GM23338 (cell line): ENCODE data around the gene TGM2. TPM values are rescaled to one million over a fixed set of nuclear protein-coding genes. Genes with fewer than 3 reads are reported as not detected.

Experiments used
- ATAC-seq: fragments of 200-7000 bp; cut with Tn5 transposase; 3 replicates; pipeline ENCODE4 v1.9.1; 2020
- DNase-seq: peaks from one replicate; pipeline ENCODE4 v3.0.0-alpha.2; 2015; ENCODE audit warnings: low spot score
- H2AFZ ChIP-seq: fragments of 200-600 bp; sonication (generic); 2 replicates; pipeline ENCODE4 v1.8.0; 2016; ENCODE audit warnings: antibody characterized with exemption, mild to moderate bottlenecking, moderate library complexity
- H3F3A ChIP-seq: fragments of 200-600 bp; sonication (generic); replicated peaks from 2 replicates; pipeline ENCODE4 v1.8.0; 2017; ENCODE audit warnings: antibody characterized with exemption, mixed run types, low read depth
- H3K27ac ChIP-seq: fragments of 200-600 bp; sonication (generic); 2 replicates; pipeline ENCODE4 v1.6.1; 2016; ENCODE audit warnings: low read depth
- H3K27me3 ChIP-seq: fragments of 200-600 bp; sonication (generic); 2 replicates; pipeline ENCODE4 v1.8.0; 2016; ENCODE audit warnings: mild to moderate bottlenecking, mixed run types, moderate library complexity; ENCODE audit not compliant: insufficient read depth
- H3K36me3 ChIP-seq: fragments of 200-600 bp; sonication (generic); 2 replicates; pipeline ENCODE4 v1.8.0; 2016; ENCODE audit warnings: mild to moderate bottlenecking; ENCODE audit not compliant: insufficient read depth
- H3K4me1 ChIP-seq: fragments of 200-600 bp; sonication (generic); 2 replicates; pipeline ENCODE4 v1.8.0; 2016; ENCODE audit warnings: mild to moderate bottlenecking, moderate library complexity; ENCODE audit not compliant: insufficient read depth
- H3K4me2 ChIP-seq: fragments of 200-600 bp; sonication (generic); 2 replicates; pipeline ENCODE4 v1.7.1; 2017; ENCODE audit warnings: mixed run types
- H3K4me3 ChIP-seq: fragments of 200-600 bp; sonication (generic); 2 replicates; pipeline ENCODE4 v1.6.1; 2016; ENCODE audit warnings: mixed run types
- H3K79me2 ChIP-seq: fragments of 200-600 bp; sonication (generic); replicated peaks from 2 replicates; pipeline ENCODE4 v1.8.0; 2017; ENCODE audit warnings: mild to moderate bottlenecking; ENCODE audit not compliant: insufficient read depth
- H3K9me2 ChIP-seq: fragments of 200-600 bp; sonication (generic); 2 replicates; pipeline ENCODE4 v1.8.0; 2017; ENCODE audit not compliant: insufficient read depth
- H4K20me1 ChIP-seq: fragments of 200-600 bp; sonication (generic); replicated peaks from 2 replicates; pipeline ENCODE4 v1.8.0; 2017; ENCODE audit warnings: mild to moderate bottlenecking; ENCODE audit not compliant: insufficient read depth
- H3K27ac Mint-ChIP-seq: 2 replicates; pipeline ENCODE4 v1.8.0; 2020; ENCODE audit warnings: inconsistent platforms, mild to moderate bottlenecking, moderate library complexity, mixed read lengths
- H3K27me3 Mint-ChIP-seq: 3 replicates; pipeline ENCODE4 v1.8.0; 2022; ENCODE audit warnings: low read depth, mild to moderate bottlenecking, moderate library complexity, mixed read lengths, inconsistent platforms; ENCODE audit not compliant: insufficient read depth, poor library complexity
- H3K36me3 Mint-ChIP-seq: 3 replicates; pipeline ENCODE4 v1.8.0; 2021; ENCODE audit warnings: low read depth, mild to moderate bottlenecking, inconsistent platforms, moderate library complexity, mixed read lengths
- H3K4me1 Mint-ChIP-seq: 3 replicates; pipeline ENCODE4 v1.8.0; 2020; ENCODE audit warnings: mild to moderate bottlenecking, inconsistent platforms, mixed read lengths
- H3K4me3 Mint-ChIP-seq: 3 replicates; pipeline ENCODE4 v1.8.0; 2021; ENCODE audit warnings: moderate library complexity, mild to moderate bottlenecking, inconsistent platforms, mixed read lengths
- H3K9me3 Mint-ChIP-seq: 3 replicates; pipeline ENCODE4 v1.8.0; 2020; ENCODE audit warnings: moderate library complexity, mild to moderate bottlenecking, inconsistent platforms, mixed read lengths
- CREB1 ChIP-seq: fragments of 250-450 bp; sonication (Bioruptor Pico); IDR thresholded peaks from 2 replicates; pipeline ENCODE4 v1.5.0; 2020; ENCODE audit warnings: low read depth, mild to moderate bottlenecking, moderate library complexity
- ZNF331 ChIP-seq: fragments of 250-450 bp; sonication (Bioruptor Pico); IDR thresholded peaks from 2 replicates; pipeline ENCODE4 v1.5.0; 2020; ENCODE audit warnings: low read depth, mild to moderate bottlenecking, moderate library complexity
- polyA plus RNA-seq: library from polyadenylated mRNA; unstranded; fragments of >200 nt; fragmentation: Nextera tagmentation; extraction: Ambion mirVana; gene quantifications from 2 replicates; pipeline ENCODE4 v1.2.1, GENCODE V29; 2016
- total RNA-seq: library from RNA; depleted of rRNA; stranded (reverse); fragments of >200 nt; shearing (Covaris generic); gene quantifications from 2 replicates; pipeline ENCODE4 v1.2.3, GENCODE V29; 2014
- TF ChIP-seq, protein P1 (sequence below): fragments of 250-450 bp; sonication (Bioruptor Pico); IDR thresholded peaks from 2 replicates; pipeline ENCODE4 v1.5.0; 2020; ENCODE audit warnings: mild to moderate bottlenecking, moderate library complexity
- TF ChIP-seq, protein P2 (sequence below), 2 experiments: fragments of 200-600 bp in 1 of 2; sonication (generic) in 1 of 2; conservative IDR thresholded peaks; 2 replicates each; pipeline versions ENCODE4 v1.5.1 to v1.6.1; 2016 to 2017; ENCODE audit warnings: antibody characterized with exemption in 2 of 2, low read depth in 2 of 2, mild to moderate bottlenecking in 2 of 2, moderate library complexity in 1 of 2

The TGM2 gene
- total and polyA plus RNA-seq, 2 experiments from 2014 or later = 0.45 to 1.0 TPM

DNA sequence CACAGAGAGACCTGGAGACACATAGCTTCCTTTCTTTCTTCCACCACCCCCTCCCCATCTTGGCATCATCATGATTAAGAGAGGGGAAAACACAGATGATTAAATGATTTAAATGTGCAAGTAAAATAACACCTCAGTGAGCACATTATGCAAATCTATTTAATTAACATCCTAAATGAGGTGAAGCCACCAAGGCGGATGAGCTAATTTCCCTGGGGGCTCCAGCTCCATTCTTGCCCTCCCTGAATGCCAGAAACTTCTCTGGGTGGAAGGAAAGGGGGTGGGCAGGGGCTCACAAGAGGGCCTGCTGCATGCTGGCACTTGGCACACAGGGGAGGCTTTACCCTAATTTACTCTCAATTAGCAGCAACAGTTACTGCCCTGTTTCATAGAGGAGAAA lies 32.5 kb upstream of the TGM2 start (continued):
- TF ChIP-seq, protein P1, sequence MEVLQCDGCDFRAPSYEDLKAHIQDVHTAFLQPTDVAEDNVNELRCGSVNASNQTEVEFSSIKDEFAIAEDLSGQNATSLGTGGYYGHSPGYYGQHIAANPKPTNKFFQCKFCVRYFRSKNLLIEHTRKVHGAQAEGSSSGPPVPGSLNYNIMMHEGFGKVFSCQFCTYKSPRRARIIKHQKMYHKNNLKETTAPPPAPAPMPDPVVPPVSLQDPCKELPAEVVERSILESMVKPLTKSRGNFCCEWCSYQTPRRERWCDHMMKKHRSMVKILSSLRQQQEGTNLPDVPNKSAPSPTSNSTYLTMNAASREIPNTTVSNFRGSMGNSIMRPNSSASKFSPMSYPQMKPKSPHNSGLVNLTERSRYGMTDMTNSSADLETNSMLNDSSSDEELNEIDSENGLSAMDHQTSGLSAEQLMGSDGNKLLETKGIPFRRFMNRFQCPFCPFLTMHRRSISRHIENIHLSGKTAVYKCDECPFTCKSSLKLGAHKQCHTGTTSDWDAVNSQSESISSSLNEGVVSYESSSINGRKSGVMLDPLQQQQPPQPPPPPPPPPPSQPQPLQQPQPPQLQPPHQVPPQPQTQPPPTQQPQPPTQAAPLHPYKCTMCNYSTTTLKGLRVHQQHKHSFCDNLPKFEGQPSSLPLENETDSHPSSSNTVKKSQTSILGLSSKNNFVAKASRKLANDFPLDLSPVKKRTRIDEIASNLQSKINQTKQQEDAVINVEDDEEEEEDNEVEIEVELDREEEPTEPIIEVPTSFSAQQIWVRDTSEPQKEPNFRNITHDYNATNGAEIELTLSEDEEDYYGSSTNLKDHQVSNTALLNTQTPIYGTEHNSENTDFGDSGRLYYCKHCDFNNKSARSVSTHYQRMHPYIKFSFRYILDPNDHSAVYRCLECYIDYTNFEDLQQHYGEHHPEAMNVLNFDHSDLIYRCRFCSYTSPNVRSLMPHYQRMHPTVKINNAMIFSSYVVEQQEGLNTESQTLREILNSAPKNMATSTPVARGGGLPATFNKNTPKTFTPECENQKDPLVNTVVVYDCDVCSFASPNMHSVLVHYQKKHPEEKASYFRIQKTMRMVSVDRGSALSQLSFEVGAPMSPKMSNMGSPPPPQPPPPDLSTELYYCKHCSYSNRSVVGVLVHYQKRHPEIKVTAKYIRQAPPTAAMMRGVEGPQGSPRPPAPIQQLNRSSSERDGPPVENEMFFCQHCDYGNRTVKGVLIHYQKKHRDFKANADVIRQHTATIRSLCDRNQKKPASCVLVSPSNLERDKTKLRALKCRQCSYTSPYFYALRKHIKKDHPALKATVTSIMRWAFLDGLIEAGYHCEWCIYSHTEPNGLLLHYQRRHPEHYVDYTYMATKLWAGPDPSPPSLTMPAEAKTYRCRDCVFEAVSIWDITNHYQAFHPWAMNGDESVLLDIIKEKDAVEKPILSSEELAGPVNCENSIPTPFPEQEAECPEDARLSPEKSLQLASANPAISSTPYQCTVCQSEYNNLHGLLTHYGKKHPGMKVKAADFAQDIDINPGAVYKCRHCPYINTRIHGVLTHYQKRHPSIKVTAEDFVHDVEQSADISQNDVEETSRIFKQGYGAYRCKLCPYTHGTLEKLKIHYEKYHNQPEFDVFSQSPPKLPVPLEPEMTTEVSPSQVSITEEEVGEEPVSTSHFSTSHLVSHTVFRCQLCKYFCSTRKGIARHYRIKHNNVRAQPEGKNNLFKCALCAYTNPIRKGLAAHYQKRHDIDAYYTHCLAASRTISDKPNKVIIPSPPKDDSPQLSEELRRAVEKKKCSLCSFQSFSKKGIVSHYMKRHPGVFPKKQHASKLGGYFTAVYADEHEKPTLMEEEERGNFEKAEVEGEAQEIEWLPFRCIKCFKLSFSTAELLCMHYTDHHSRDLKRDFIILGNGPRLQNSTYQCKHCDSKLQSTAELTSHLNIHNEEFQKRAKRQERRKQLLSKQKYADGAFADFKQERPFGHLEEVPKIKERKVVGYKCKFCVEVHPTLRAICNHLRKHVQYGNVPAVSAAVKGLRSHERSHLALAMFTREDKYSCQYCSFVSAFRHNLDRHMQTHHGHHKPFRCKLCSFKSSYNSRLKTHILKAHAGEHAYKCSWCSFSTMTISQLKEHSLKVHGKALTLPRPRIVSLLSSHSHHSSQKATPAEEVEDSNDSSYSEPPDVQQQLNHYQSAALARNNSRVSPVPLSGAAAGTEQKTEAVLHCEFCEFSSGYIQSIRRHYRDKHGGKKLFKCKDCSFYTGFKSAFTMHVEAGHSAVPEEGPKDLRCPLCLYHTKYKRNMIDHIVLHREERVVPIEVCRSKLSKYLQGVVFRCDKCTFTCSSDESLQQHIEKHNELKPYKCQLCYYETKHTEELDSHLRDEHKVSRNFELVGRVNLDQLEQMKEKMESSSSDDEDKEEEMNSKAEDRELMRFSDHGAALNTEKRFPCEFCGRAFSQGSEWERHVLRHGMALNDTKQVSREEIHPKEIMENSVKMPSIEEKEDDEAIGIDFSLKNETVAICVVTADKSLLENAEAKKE (CRISPR knock-in tag) = no peak
- TF ChIP-seq, protein P2, sequence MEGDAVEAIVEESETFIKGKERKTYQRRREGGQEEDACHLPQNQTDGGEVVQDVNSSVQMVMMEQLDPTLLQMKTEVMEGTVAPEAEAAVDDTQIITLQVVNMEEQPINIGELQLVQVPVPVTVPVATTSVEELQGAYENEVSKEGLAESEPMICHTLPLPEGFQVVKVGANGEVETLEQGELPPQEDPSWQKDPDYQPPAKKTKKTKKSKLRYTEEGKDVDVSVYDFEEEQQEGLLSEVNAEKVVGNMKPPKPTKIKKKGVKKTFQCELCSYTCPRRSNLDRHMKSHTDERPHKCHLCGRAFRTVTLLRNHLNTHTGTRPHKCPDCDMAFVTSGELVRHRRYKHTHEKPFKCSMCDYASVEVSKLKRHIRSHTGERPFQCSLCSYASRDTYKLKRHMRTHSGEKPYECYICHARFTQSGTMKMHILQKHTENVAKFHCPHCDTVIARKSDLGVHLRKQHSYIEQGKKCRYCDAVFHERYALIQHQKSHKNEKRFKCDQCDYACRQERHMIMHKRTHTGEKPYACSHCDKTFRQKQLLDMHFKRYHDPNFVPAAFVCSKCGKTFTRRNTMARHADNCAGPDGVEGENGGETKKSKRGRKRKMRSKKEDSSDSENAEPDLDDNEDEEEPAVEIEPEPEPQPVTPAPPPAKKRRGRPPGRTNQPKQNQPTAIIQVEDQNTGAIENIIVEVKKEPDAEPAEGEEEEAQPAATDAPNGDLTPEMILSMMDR (conservative IDR thresholded peaks at IDR 0.05; ENCODE audit: low read depth in 2 of 2) = no peak
- TF ChIP-seq ZNF331 = no peak

DNA sequence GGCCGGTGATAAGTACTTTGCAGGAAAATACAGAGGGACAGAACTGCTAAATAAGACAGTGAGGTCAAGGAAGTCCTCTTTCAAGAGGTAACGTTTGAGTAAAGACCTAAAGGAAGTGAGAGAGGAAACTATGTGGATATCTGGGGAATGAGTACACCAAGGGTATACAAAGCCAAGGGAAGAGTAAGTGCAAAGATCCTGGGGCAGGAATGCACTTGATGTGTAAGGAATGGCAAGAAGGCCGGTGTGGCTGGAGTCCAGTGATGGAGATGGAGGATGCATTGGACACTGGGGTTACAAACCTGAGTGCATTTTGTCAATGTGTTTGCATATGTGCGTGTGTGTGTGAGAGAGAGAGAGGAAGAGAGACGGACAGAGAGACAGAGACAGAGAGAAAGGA lies 32.1 kb upstream of the TGM2 start:
- Histone ChIP-seq H3K27me3 (no peaks in the 10 kb centered on the region), H3K4me2 (no peak overlapping the region), H3K9me2 (no peaks in the 10 kb centered on the region), H2AFZ (no peak overlapping the region), H3K27ac (no peak overlapping the region), H4K20me1 (no peaks in the 10 kb centered on the region), H3F3A (no peaks in the 10 kb centered on the region), H3K36me3 (no peaks in the 10 kb centered on the region), H3K79me2 (no peaks in the 10 kb centered on the region), H3K4me3 (no peak overlapping the region), H3K4me1 (peaks cover 4% of the 10 kb centered on the region)
- H3K4me3 Mint-ChIP-seq = no peak overlapping the region
- 0 out of 3 replicates have a peak, but pooled peaks cover 5% of the 10 kb centered on the region for H3K36me3 Mint-ChIP-seq
- peaks cover 2% of the 10 kb centered on the region for H3K27me3 Mint-ChIP-seq
- DNase-seq (no peak), ATAC-seq (no peak)
- TF ChIP-seq, protein P2 (conservative IDR thresholded peaks at IDR 0.05; ENCODE audit: low read depth in 2 of 2) = no peak
- no peak for TF ChIP-seq CREB1 (CRISPR knock-in tag)
- no peak overlapping the region for H3K27ac Mint-ChIP-seq
- H3K4me1 Mint-ChIP-seq = no peaks in the 10 kb centered on the region
- H3K9me3 Mint-ChIP-seq = peaks cover 6% of the 10 kb centered on the region
